Panc1 (cell line): ENCODE results near the gene B3GNT4.

Source experiments
- CTCF ChIP-seq: fragments of 450-650 bp; IDR thresholded peaks from 2 replicates; pipeline ENCODE4 v1.5.1; 2017; ENCODE audit warnings: mild to moderate bottlenecking
- POLR2AphosphoS5 ChIP-seq: IDR thresholded peaks from 2 replicates; pipeline ENCODE4 v1.6.1; 2012; ENCODE audit warnings: mild to moderate bottlenecking, low read depth, low read length, moderate library complexity
- SIN3A ChIP-seq: IDR thresholded peaks from 2 replicates; pipeline ENCODE4 v1.6.1; 2012; ENCODE audit warnings: low read depth, mild to moderate bottlenecking, low read length, moderate library complexity, borderline replicate concordance; ENCODE audit not compliant: insufficient read depth
- TCF7L2 ChIP-seq: IDR thresholded peaks from 2 replicates; pipeline ENCODE4 v1.6.1; 2011; ENCODE audit warnings: mild to moderate bottlenecking, low read depth, low read length, inconsistent platforms
- TF ChIP-seq, protein P1 (sequence below), 2 experiments: IDR thresholded peaks; 2 replicates each; pipeline ENCODE4 v1.6.1; 2011 to 2012; ENCODE audit warnings: low read depth in 2 of 2, control low read depth in 1 of 2, low read length in 1 of 2, mild to moderate bottlenecking in 1 of 2, moderate library complexity in 1 of 2; ENCODE audit not compliant: insufficient read depth in 1 of 2

DNA sequence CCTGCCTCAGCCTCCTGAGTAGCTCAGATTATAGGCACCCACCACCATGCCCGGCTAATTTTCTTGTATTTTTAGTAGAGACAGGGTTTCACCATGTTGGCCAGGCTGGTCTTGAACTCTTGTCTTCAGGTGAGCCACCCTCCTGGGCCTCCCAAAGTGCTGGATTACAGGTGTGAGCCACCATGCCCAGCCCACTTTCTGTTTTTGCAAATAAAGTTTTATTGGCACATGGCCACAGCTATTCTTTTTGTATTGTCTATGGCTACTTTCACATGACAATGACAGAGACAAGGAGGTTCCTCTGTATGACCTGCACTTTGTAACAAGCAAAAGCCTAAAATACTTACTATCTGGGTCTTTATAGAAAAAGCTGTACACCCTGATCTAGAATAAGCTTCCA lies 42.0 kb downstream of the B3GNT4 start:
- no peak for TF ChIP-seq CTCF
- no peak for TF ChIP-seq POLR2AphosphoS5
- TF ChIP-seq, protein P1, sequence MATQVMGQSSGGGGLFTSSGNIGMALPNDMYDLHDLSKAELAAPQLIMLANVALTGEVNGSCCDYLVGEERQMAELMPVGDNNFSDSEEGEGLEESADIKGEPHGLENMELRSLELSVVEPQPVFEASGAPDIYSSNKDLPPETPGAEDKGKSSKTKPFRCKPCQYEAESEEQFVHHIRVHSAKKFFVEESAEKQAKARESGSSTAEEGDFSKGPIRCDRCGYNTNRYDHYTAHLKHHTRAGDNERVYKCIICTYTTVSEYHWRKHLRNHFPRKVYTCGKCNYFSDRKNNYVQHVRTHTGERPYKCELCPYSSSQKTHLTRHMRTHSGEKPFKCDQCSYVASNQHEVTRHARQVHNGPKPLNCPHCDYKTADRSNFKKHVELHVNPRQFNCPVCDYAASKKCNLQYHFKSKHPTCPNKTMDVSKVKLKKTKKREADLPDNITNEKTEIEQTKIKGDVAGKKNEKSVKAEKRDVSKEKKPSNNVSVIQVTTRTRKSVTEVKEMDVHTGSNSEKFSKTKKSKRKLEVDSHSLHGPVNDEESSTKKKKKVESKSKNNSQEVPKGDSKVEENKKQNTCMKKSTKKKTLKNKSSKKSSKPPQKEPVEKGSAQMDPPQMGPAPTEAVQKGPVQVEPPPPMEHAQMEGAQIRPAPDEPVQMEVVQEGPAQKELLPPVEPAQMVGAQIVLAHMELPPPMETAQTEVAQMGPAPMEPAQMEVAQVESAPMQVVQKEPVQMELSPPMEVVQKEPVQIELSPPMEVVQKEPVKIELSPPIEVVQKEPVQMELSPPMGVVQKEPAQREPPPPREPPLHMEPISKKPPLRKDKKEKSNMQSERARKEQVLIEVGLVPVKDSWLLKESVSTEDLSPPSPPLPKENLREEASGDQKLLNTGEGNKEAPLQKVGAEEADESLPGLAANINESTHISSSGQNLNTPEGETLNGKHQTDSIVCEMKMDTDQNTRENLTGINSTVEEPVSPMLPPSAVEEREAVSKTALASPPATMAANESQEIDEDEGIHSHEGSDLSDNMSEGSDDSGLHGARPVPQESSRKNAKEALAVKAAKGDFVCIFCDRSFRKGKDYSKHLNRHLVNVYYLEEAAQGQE (IDR thresholded peaks at IDR 0.05; ENCODE audit: insufficient read depth in 1 of 2, low read depth in 2 of 2, low read length in 1 of 2): no peak
- no peak for TF ChIP-seq SIN3A
- TF ChIP-seq TCF7L2: no peak
